ENCODE data around the gene SCG5. TPM values are rescaled to one million over a fixed set of nuclear protein-coding genes. Genes with fewer than 3 reads are reported as not detected.

SCG5 gene
- total and polyA plus RNA-seq, 2 donors (not counting 3 experiments of a cell fraction or from before 2014, with no cell fraction given), result 3.3 to 3.9 TPM

DNA sequence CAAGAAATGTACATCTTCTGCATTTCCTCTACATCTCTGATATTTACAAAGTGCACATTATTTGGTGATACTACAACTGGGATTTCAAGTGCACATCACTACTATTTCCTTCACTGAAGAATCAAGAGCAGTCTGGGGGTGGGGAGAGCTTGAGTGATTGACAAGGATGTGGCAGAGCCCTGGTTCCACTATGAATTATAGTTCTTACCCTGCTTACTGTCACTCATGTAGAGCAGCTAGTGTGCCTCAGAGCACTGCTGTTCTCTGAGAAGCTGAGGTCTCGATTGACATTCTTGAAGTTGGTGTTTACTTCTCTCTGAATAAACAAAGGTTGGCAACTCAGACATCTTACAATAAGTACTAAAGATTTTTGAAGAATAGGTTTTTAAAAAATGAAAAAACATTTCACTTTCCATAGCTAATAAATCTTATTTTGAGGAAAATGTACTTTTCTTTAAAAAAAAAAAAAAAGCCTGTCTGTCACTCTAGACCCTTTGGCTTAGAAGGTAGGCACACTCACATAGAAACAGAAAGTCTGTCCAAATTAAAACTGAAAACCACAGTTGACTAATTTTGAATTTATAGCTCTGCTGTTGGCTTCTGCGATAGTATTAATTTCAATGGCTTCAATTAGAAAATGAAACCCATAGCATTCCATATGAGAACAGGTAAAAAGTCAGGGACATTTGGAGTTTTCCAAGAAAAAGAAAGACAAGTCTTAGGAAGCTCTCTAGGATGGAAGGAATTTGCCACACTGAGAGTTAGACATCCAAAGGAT, 81.8 kb downstream of the SCG5 start:
- DNase-seq (ENCODE audit: low read depth, low spot score), result no peak
- H3K4me1 ChIP-seq (ENCODE audit: control insufficient read depth, extremely low read depth, insufficient read depth, low read length), result no peaks in the 10 kb centered on the region
- TF ChIP-seq EZH2 (IDR thresholded peaks at IDR 0.05; ENCODE audit: borderline replicate concordance, low read depth, low read length, severe bottlenecking), result no peak
- TF ChIP-seq JUN (IDR thresholded peaks at IDR 0.05; ENCODE audit: borderline replicate concordance, insufficient read depth, insufficient read length, low read depth), result no peak
- no peak for TF ChIP-seq MYC (IDR thresholded peaks at IDR 0.05; ENCODE audit: low read depth, low read length)
- TF ChIP-seq FOS (IDR thresholded peaks at IDR 0.05; ENCODE audit: borderline replicate concordance, insufficient read depth, low read length), result no peak
- no peak for TF ChIP-seq POLR2AphosphoS5 (IDR thresholded peaks at IDR 0.05; ENCODE audit: insufficient read depth, low read depth, low read length)
- TF ChIP-seq CTCF (IDR thresholded peaks at IDR 0.05; ENCODE audit: extremely low read depth in 1 of 2, insufficient read depth in 1 of 2, low read depth in 1 of 2, low read length in 2 of 2), result no peak
- TF ChIP-seq, protein P1, sequence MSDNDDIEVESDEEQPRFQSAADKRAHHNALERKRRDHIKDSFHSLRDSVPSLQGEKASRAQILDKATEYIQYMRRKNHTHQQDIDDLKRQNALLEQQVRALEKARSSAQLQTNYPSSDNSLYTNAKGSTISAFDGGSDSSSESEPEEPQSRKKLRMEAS (IDR thresholded peaks at IDR 0.05; ENCODE audit: insufficient read depth, insufficient read length), result no peak
- ChIA-PET CTCF (interaction anchor here (0.9 to 2.1 kb wide), 3 partner anchors 11 to 213 kb away, joined by 3 to 11 read pairs (median 3); no protein-coding TSS in a partner anchor), POLR2A (no interaction called here)
- peaks cover 30 to 47% of the 10 kb centered on the region in 2 experiments for H3K27me3 ChIP-seq (ENCODE audit: control insufficient read depth in 2 of 2, insufficient read depth in 2 of 2, low read length in 2 of 2)
- no peaks in the 10 kb centered on the region for H4K20me1 ChIP-seq (replicated peaks; ENCODE audit: control insufficient read depth, extremely low read depth, insufficient read depth, low read length)
- H3K9ac ChIP-seq (replicated peaks; ENCODE audit: extremely low read depth, insufficient read depth, low read length), result no peak overlapping the region
- no peaks in the 10 kb centered on the region for H3K36me3 ChIP-seq (ENCODE audit: control insufficient read depth in 2 of 2, extremely low read depth in 1 of 2, insufficient read depth in 2 of 2, low read length in 2 of 2)
- H3K9me3 ChIP-seq (replicated peaks; ENCODE audit: control insufficient read depth, insufficient read depth, low read length), result no peaks in the 10 kb centered on the region
- no peaks in the 10 kb centered on the region for H3K79me2 ChIP-seq (ENCODE audit: control insufficient read depth, insufficient read depth, low read length)
- H3K4me2 ChIP-seq (ENCODE audit: insufficient read depth, low read length), result no peak overlapping the region
- no peak overlapping the region for H3K27ac ChIP-seq (ENCODE audit: insufficient read depth, low read depth, low read length)
- intact Hi-C loops (cut with micrococcal nuclease), result no loop called here
- H3K9me1 ChIP-seq (replicated peaks; ENCODE audit: control insufficient read depth, extremely low read depth, insufficient read depth, low read length), result no peaks in the 10 kb centered on the region
- no peak for FAIRE-seq
- H3K4me3 ChIP-seq (replicated peaks in 1 of 3; ENCODE audit: insufficient read depth in 1 of 3, low read depth in 1 of 3, low read length in 3 of 3), result no peak overlapping the region
- dilution Hi-C loops (cut with MboI; ENCODE audit: extremely low pct_ligation_motif_present, low sequenced_read_pairs), result no loop called here
- BruUV-seq (replicated peaks), result no TSS peak
- no peak overlapping the region for H2AFZ ChIP-seq (ENCODE audit: low read depth, low read length)
